Tongue (tissue), 3 donors: ENCODE data around the gene RPP14. TPM values are rescaled to one million over a fixed set of nuclear protein-coding genes. Genes with fewer than 3 reads are reported as not detected.

ENCODE experiments used
- DNase-seq: peaks from one replicate; pipeline ENCODE4 v3.0.0-alpha.2; 2015
- small RNA-seq: library from RNA; depleted of rRNA; stranded (forward); fragments of <200 nt; gene quantifications from one replicate; pipeline ENCODE3, GENCODE V24; 2014; ENCODE audit warnings: low replicate concordance
- total RNA-seq: library from RNA; depleted of rRNA; stranded (reverse); fragments of >200 nt; gene quantifications from one replicate; pipeline ENCODE4 v1.2.3, GENCODE V29; 2014

RPP14 gene
- total RNA-seq, 1 donor from 2014 or later, result 29.1 TPM

DNA sequence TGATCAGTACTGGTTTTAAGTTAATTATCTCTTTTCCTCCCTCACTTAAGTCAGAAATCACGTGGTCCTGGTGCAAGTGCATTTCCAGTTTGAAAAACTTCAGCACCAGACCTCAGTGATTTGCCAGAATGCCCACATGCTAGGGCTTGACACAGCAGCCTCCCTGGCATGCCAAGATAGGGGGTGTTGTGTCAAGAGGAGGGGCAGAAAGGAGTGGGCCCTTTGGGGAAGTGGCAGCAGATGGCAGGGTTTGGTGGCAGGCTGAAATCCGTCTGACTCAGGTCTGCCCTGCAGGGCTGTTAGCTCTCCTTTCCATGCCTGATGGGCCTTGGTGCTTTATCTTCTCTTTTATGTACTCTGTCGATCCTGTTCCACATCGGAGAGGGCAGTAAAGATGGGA lies 50.0 kb downstream of the RPP14 start:
- DNase-seq, result no peak

DNA sequence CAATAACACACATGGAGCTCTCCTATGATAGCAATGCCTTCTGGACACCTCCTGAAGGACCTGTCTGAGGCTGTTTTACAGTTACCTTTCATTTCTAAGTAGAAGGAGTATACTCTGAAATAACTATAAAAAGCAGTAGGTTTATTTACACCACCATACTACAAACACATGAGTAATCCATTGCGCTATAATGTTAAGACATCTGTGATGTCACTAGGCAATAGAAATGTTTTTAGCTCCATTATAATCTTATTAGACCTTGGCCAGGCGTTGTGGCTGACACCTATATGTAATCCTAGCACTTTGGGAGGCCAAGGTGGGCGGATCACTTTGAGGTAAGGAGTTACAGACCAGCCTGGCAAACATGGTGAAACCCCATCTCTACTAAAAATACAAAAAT lies 51.4 kb downstream of the RPP14 start:
- DNase-seq, result no peak

DNA sequence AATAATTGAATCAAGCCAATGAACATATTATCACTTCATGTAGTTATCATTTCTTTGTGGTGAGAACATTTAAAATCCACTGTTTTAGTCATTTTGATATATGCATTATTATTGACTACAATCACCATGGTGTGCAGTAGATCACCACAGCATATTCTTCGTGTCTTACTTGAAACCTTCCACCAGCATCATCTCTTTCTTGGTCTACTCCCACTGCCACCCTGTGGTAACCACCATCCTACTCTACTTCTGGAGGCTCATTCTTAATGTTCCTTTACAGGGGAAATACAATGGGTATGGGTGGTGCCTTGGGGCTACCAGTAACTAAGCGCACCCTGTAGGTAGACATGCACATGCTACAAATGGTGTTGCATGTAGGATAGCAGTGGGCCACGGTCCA lies 52.0 kb downstream of the RPP14 start:
- no peak for DNase-seq

DNA sequence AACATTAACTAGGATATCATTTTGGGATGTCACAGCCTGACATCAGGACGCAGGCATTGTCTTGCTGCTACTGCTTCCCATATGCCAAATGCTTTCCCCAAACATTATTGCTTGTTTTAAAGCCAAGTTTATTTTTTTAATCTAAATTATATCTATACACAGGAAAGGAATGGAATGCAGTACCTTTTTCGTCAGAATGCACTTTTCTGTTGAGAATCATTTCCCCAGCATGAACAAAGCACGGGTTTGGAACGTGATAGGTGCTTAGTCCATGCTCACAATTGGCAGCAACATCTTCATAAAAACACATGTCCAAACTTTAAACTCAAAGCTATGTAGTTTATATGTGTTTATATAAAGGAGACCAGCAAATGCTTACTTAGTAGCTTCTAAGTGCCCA lies 52.8 kb downstream of the RPP14 start:
- DNase-seq, result peak; percentile 32

DNA sequence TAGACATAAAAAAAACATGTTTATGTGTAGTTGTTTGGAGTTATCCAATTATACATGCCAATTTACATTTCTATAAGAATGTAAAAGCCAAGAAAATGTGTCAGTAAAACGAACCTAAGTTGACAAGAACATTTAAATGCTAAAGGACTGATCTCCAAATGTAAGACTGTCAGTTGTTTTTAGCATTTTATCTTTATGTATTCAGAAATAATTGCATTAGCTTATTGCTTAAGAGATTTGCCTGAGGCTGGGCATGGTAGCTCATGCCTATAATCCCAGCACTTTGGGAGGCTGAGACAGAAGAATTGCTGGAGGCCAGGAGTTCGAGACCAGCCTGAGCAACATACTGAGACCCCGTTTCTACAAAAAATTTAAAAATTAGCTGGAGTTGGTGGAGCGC lies 53.6 kb downstream of the RPP14 start:
- DNase-seq, result no peak

DNA sequence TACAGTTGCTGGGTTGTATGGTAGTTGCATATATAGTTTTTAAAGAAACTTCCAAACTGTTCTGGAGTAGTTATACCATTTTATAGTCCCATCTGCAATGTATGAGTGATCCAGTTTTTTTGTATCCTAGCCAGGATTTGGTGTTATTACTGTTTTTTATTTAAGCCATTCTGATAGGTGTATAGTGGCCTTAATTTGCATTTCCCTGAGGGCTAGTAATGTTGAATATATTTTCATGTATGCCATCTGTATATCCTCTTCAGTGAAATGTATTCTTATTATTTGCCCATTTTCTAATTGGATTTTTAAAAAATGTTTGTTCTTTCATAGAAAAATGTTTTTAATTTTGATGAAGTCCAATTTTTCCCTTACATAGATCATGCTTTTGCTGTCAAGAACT lies 55.8 kb downstream of the RPP14 start:
- no peak for DNase-seq

DNA sequence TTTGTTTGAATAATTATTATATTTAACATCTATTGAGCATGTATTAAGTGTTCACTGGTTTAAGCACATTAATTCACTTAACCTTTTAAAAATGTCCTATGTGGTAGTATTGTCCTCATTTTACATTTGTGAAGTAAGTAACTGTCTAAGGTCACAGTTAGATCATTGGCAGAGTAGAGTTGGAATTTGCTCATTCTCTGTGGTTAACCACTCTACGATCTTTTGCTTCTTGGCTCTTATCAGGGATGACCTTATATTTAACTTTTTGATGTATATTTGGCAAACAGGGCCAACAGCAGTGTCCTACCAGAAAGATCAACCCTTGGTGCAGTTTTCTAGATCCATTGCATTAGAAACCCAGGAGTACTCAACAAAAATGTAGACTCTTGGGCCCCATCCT lies 60.7 kb downstream of the RPP14 start:
- no peak for DNase-seq

DNA sequence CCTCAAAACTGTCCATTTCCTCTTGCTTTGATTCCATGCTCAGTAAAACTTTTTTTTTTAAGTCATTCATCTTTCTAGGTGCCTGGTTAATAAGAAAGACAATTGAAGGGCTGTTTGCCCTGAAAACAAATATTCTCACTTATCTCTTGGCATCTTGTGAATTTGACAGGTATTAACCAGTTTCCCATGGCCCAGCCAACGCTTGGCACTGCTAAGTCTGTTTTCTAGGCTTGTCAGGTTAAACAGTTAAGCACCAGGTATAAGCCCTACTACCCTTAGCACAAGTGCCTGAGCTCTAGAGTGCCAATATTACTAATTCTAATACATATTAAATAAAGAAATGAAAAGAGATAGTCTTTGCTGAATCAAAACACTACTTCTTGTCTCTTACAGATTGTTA lies 63.0 kb downstream of the RPP14 start:
- DNase-seq, result no peak

Small RNA genes lying within 50 kb of the gene (small RNA-seq; reads per million reads assigned to genes)
- gene AC098479.1, result not detected

Other genes starting within 250 kb of the RPP14 start
- gene DNASE1L3, start 95.3 kb upstream of the RPP14 start, total RNA-seq, result not detected
- 8.3 TPM for gene ABHD6, start 68.5 kb upstream of the RPP14 start, total RNA-seq
- gene HTD2, start 275 bp downstream of the RPP14 start, total RNA-seq, result 21.8 TPM
- gene PXK, start 26.6 kb downstream of the RPP14 start, total RNA-seq, result 27.8 TPM
- gene PDHB, start 127.6 kb downstream of the RPP14 start, total RNA-seq, result 226 TPM
- gene KCTD6, start 185.9 kb downstream of the RPP14 start, total RNA-seq, result 13.3 TPM
- gene ACOX2, start 230.9 kb downstream of the RPP14 start, total RNA-seq, result 12.6 TPM